Posterior vena cava (tissue), 2 donors: ENCODE results near the gene ZNF57. TPM values are rescaled to one million over a fixed set of nuclear protein-coding genes. Genes with fewer than 3 reads are reported as not detected.
"Not testable (repeated sequence)": the region's sequence is repeated elsewhere in the genome, so short reads cannot be mapped to it uniquely, and the experiment has no call there.

ENCODE experiments used
- DNase-seq: peaks from one replicate; pipeline ENCODE4 v3.0.0-alpha.2; 2020; ENCODE audit warnings: low spot score
- intact Hi-C, 2 donors: fragments of 100-400 bp; cut with DNase I; formaldehyde crosslinking; loops; one replicate each; pipeline versions ENCODE4 v1.14.1 to v1.14.2; 2022 to 2023
- total RNA-seq, 2 donors: library from RNA; stranded (reverse); fragmentation: NEBNext Ultra II Directional; extraction: Animal tissue kit (Norgen Biotek cat#: 25700); gene quantifications; one replicate each; pipeline ENCODE4 v1.2.1, GENCODE V29; 2021
- donor health status: DM: yes; HTN: yes; CAD: no.
- donor health status: DM: yes; HTN: yes; CAD: no.

The ZNF57 gene
- total RNA-seq, 2 donors from 2014 or later, result 2.4 to 3.0 TPM

DNA sequence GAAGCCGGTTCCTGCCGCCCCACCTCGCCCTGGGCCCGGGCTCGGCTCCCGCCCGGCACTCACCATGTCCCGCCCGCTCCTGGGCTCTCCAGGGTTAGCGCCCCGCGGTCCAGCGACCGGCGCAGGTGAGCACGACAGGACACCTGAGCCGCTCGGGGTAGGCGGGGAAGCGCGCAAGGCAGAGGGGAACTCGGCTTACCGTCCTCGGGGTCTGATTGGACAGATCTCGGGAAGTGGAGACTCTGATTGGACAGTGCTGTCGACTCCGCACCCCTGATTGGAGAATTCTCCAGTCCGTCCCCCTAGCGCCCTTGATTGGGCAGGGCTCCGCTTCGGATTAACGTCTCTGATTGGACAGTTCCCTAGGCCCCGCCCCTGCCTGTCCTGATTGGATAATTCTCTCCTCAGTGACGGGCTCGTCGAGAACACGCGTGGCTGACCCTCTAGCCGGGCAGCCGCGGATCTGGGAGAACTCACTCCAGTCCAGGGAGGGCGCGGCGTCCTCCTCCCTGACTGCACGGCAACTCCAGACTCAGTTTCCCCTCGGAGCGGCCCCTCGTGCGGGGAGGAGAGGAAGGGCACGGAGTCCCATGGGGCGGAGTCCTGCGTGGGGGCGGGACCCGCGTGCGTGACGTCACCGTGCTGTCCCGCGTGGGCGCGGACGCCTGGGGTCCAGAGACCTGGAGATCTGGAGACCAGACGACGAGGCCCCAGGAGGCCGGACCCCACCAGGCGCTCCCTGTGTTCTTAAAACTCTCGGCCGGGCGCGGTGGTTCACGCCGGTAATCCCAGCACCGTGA, 44.2 kb downstream of the ZNF57 start, which contains the start of gene ZNF77:
ZNF77 (minus strand) TSS at position 197 of the 800 bp plus-strand sequence; CDS start at position 66, 131 bp downstream.
- peak; percentile 99 for DNase-seq
- intact Hi-C loops, result loop anchor here in 1 of 2 donors (5.0 kb wide), 1 partner anchor 43 kb away; the partner anchor contains the start of gene ZNF57

DNA sequence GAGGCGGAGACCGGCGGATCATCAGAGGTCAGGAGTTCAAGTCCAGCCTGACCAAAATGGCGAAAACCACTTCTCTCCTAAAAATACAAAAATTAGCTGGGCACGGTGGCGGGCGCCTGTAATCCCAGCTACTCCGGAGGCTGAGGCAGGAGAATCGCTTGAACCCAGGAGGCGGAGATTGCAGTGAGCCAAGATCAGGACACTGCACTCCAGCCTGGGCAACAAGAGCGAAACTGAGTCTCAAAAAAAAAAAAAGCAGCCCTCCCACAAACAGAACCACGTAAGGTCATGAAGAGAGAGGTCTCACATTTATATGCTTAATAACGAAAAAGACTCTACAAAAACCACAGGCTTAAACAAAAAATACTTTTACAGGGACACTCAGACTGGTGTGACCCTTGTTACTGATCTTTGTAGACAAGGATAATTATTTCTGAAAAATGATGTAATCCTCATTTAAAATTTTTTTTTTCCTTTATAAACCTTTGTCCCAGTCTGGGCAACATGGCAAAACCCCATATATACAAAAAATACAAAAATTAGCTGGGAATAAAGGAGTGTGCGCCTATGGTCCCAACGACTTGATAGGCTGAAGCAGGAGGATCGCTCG, 45.0 kb downstream of the ZNF57 start:
- DNase-seq, result no peak
- intact Hi-C loops, result no loop called here

DNA sequence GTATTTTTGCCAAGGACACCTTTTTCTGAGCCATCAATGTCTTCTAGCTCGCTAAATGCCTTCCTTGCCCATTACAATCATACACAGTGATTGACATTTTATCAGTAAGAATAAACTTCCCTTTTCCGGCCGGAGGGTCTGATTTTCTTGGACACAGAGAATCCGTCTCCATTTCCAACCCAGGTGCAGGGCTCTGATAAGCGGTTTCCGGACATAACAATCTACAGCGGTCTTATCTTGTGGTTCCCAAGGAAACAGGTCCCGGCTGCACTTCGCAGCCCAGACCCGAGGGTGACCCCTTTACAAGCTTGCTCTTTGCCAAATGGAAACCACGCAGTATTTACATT, 49.2 kb downstream of the ZNF57 start:
- no peak for DNase-seq
- intact Hi-C loops, result loop anchor here in 1 of 2 donors (5.0 kb wide), 2 partner anchors 177 to 212 kb away; no protein-coding TSS in a partner anchor

DNA sequence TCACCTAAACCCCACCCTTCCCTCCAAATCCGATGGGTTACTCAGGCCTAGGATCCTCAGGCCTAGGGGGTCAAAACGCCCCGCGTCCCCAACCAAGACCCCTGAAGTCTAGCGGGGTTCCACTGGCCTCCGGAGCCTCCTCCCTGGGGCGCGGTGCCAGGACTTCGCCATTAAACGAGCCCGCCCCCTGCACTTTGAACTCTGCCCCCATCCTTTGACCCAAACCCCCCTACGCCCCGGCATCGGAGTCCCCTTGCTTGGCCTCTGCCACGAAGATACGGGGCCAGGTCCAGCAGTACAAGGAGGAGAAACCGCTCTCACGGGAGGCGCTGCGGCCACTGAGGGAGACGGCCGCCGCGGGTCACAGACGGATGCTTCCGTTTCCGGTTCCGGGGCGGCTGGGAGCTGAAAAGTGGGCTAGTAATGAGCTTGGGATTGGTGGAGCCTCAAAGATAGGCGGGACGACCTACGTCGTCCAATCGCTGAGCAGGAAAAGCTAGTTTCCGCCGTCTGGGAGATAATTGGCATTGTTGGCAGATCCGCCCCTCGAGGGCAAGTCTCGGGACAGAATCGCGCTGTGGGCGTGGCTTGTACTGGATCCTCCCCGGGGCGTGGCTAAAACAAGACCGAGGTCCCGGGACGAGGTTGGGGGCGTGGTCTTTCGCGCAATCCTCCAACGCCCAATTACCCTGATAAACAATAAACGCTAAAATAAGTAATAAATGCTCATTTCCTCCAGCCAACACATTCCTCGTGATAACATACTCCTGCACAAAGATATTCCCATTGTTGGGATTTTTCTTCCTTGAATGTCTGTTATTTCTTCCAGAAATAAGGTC, 49.8 kb downstream of the ZNF57 start:
- intact Hi-C loops, result loop anchor here in 1 of 2 donors (5.0 kb wide), 2 partner anchors 177 to 212 kb away; no protein-coding TSS in a partner anchor

DNA sequence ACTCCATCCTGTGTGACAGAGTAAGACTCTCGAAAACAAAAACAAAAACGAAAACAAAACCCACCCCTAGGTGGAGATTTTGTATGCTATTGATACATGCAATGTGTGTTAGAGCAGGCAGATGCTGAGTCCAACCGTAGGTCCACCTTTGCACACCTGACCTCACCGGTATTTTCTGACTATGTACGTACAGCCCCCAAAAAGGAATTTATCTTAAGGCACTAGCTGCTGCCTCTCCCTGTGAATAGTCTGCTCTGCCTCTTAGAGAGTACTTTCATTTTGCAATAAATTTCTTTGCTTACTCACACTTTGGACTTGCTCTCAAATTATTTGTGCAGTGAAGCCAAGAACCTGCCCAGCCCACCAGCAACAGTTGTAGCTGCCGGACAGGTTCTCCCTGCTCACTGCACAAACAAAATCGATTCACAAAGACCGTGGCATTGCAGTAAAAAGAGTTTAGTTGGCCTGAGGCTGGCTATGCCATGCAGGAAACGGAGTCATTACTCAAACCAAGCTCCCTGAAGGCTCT, 52.3 kb downstream of the ZNF57 start:
- intact Hi-C loops, result loop anchor here in 1 of 2 donors (5.0 kb wide), 2 partner anchors 174 to 209 kb away; no protein-coding TSS in a partner anchor
- no peak for DNase-seq

More for the DNA sequence above, 49.8 kb downstream of the ZNF57 start:
- peak; percentile 100 for DNase-seq

GRCh38 chr19:2957160-2957559, 56.4 kb downstream of the ZNF57 start:
- no peak for DNase-seq
- intact Hi-C loops, result no loop called here

- intact Hi-C loops, result loop anchor here (10.0 kb wide), 1 partner anchor 145 kb away; no protein-coding TSS in a partner anchor
- DNase-seq, result no peak
These were observed 59.4 kb downstream of the ZNF57 start for GRCh38 chr19:2960120-2960519.

GRCh38 chr19:2962018-2962670, 61.4 kb downstream of the ZNF57 start:
- DNase-seq, result no peak

DNA sequence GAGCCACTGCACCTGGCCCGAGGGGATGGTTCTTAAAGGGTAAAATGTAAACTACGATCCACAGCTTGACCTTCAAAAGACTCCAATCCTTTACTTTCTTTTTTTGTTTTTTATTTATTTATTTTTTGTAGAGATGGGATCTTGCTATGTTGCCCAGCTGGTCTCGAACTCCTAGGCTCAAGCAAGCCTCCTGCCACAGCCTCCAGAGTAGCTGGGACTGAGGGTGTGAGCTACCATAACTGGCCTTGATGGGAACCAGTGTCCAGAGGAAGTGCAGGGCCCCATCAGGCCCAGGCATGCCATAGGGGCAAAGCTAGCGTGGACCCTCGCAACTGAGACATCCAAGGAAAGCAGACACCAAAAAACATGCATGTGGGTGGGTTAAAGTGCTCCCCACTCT, 62.4 kb downstream of the ZNF57 start:
- no peak for DNase-seq
- intact Hi-C loops, result loop anchor here (10.0 kb wide), 1 partner anchor 142 kb away; no protein-coding TSS in a partner anchor

More at GRCh38 chr19:2962018-2962670, 61.4 kb downstream of the ZNF57 start:
- intact Hi-C loops, result loop anchor here (10.0 kb wide), 1 partner anchor 143 kb away; no protein-coding TSS in a partner anchor

- DNase-seq, result not testable (repeated sequence)
- intact Hi-C loops, result loop anchor here (10.0 kb wide), 1 partner anchor 141 kb away; no protein-coding TSS in a partner anchor
These were observed 62.9 kb downstream of the ZNF57 start for GRCh38 chr19:2963631-2964030.

DNA sequence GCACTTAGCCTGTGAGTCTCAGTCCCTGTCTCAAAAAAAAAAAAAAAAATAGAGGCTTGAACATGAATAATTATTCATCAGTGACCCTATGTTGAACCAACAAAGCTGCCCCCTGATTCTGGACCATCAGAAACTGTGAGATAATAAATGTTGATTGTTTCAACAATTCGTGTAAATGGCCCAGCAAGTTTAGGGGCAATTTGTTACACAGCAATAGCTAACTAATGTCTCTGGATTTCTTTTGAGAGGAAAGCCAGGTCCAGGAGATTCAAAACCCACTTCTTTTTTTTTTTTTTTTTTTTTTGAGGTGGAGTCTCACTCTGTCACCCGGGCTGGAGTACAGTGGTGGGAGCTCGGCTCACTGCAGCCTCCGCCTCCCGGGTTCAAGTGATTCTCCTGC, 64.1 kb downstream of the ZNF57 start:
- intact Hi-C loops, result loop anchor here (10.0 kb wide), 1 partner anchor 140 kb away; no protein-coding TSS in a partner anchor

GRCh38 chr19:2967972-2968371, 67.2 kb downstream of the ZNF57 start:
- intact Hi-C loops, result loop anchor here (10.0 kb wide), 1 partner anchor 137 kb away; no protein-coding TSS in a partner anchor
- no peak for DNase-seq

More for the DNA sequence above, 64.1 kb downstream of the ZNF57 start:
- DNase-seq, result no peak

Other genes with a start within 250 kb of the ZNF57 start
- gene GNG7, start 198.2 kb upstream of the ZNF57 start, total RNA-seq, result 1 to 10 TPM; 3.2 to 6.1 TPM
- 10 to 100 TPM; 11.6 to 21.7 TPM for gene DIRAS1, start 179.6 kb upstream of the ZNF57 start, total RNA-seq
- 10 to 100 TPM; 19.5 to 22.0 TPM for gene SLC39A3, start 160.9 kb upstream of the ZNF57 start, total RNA-seq
- 10 to 100 TPM; 29.2 to 30.7 TPM for gene SGTA, start 117.7 kb upstream of the ZNF57 start, total RNA-seq
- 10 to 100 TPM; 30.6 to 37.6 TPM for gene THOP1, start 115.4 kb upstream of the ZNF57 start, total RNA-seq
- gene ZNF554, start 81.1 kb upstream of the ZNF57 start, total RNA-seq, result 1 to 10 TPM; 2.4 to 3.5 TPM
- 1 to 10 TPM; 5.1 to 8.0 TPM for gene ZNF555, start 59.5 kb upstream of the ZNF57 start, total RNA-seq
- under 1 TPM in 1 of 2 donors, not detected in 1; 0.14 TPM for gene ZNF556, start 33.6 kb upstream of the ZNF57 start, total RNA-seq
- 1 to 10 TPM; 2.4 to 4.0 TPM for gene ZNF77, start 44.0 kb downstream of the ZNF57 start, total RNA-seq
- 1 to 10 TPM in 1 of 2 donors, under 1 TPM in 1; 0.57 to 3.4 TPM for gene TLE6, start 76.6 kb downstream of the ZNF57 start, total RNA-seq
- gene TLE2, start 128.4 kb downstream of the ZNF57 start, total RNA-seq, result 10 to 100 TPM; 39.4 to 61.4 TPM
- gene TLE5, start 161.6 kb downstream of the ZNF57 start, total RNA-seq, result 100 to 1,000 TPM; 344 to 424 TPM
- 10 to 100 TPM; 71.9 to 76.5 TPM for gene GNA11, start 193.4 kb downstream of the ZNF57 start, total RNA-seq
- gene GNA15, start 235.1 kb downstream of the ZNF57 start, total RNA-seq, result 1 to 10 TPM; 7.0 to 9.9 TPM